ENCODE results near the gene IL4I1.

Gene IL4I1

GRCh38 chr19:49862391-49863253 is 34.1 kb downstream of the IL4I1 start:
- H3K27me3 ChIP-seq (ENCODE audit: insufficient read depth, low read depth): no peaks in the 10 kb centered on the region
- 0 out of 2 replicates have a peak, but pooled peaks cover 8% of the 10 kb centered on the region for H3K79me2 ChIP-seq (ENCODE audit: insufficient read depth, low read depth)
- H3K4me1 ChIP-seq (ENCODE audit: low read depth, poor library complexity, severe bottlenecking): peaks cover 10% of the 10 kb centered on the region
- H3K9ac ChIP-seq: no peak overlapping the region
- no peak overlapping the region for H3K4me3 ChIP-seq (IDR thresholded peaks at IDR 0.05; ENCODE audit: insufficient read depth, low read depth, low read length)
- H4K20me1 ChIP-seq (ENCODE audit: insufficient read depth): no peaks in the 10 kb centered on the region
- H3K36me3 ChIP-seq (ENCODE audit: insufficient read depth): peaks cover 5% of the 10 kb centered on the region; the same call in 1 of the 2 replicates
- no peak overlapping the region for H3K27ac ChIP-seq
- H3K4me2 ChIP-seq: no peak overlapping the region
- TF ChIP-seq CTCF (conservative IDR thresholded peaks at IDR 0.05; ENCODE audit: low read depth, low read length): no peak
- H2AFZ ChIP-seq (ENCODE audit: low read depth): no peak overlapping the region

- Histone ChIP-seq H3K9ac (no peak overlapping the region), H3K36me3 (ENCODE audit: insufficient read depth) (peaks cover 5% of the 10 kb centered on the region; the same call in 1 of the 2 replicates), H3K27ac (no peak overlapping the region), H3K4me3 (IDR thresholded peaks at IDR 0.05; ENCODE audit: insufficient read depth, low read depth, low read length) (no peak overlapping the region), H2AFZ (ENCODE audit: low read depth) (no peak overlapping the region), H3K4me2 (no peak overlapping the region), H3K27me3 (ENCODE audit: insufficient read depth, low read depth) (no peaks in the 10 kb centered on the region), H3K79me2 (ENCODE audit: insufficient read depth, low read depth) (0 out of 2 replicates have a peak, but pooled peaks cover 8% of the 10 kb centered on the region), H3K4me1 (ENCODE audit: low read depth, poor library complexity, severe bottlenecking) (peaks cover 9% of the 10 kb centered on the region), H4K20me1 (ENCODE audit: insufficient read depth) (no peaks in the 10 kb centered on the region)
- no peak for TF ChIP-seq CTCF (conservative IDR thresholded peaks at IDR 0.05; ENCODE audit: low read depth, low read length)
These were observed 34.9 kb downstream of the IL4I1 start for GRCh38 chr19:49861541-49862378.

GRCh38 chr19:49861107-49861506 is 35.6 kb downstream of the IL4I1 start:
- H3K4me1 ChIP-seq (ENCODE audit: low read depth, poor library complexity, severe bottlenecking): peaks cover 5% of the 10 kb centered on the region
- no peak overlapping the region for H3K4me3 ChIP-seq (IDR thresholded peaks at IDR 0.05; ENCODE audit: insufficient read depth, low read depth, low read length)
- no peak overlapping the region for H3K27ac ChIP-seq
- TF ChIP-seq CTCF (conservative IDR thresholded peaks at IDR 0.05; ENCODE audit: low read depth, low read length): no peak
- no peaks in the 10 kb centered on the region for H3K27me3 ChIP-seq (ENCODE audit: insufficient read depth, low read depth)
- no peak overlapping the region for H2AFZ ChIP-seq (ENCODE audit: low read depth)
- no peak overlapping the region for H3K4me2 ChIP-seq
- peaks cover 5% of the 10 kb centered on the region; the same call in 1 of the 2 replicates for H3K36me3 ChIP-seq (ENCODE audit: insufficient read depth)
- H3K79me2 ChIP-seq (ENCODE audit: insufficient read depth, low read depth): 0 out of 2 replicates have a peak, but pooled peaks cover 4% of the 10 kb centered on the region
- H4K20me1 ChIP-seq (ENCODE audit: insufficient read depth): no peaks in the 10 kb centered on the region
- no peak overlapping the region for H3K9ac ChIP-seq

- no peaks in the 10 kb centered on the region for H3K79me2 ChIP-seq (ENCODE audit: insufficient read depth, low read depth)
- peaks cover 5% of the 10 kb centered on the region; the same call in 1 of the 2 replicates for H3K36me3 ChIP-seq (ENCODE audit: insufficient read depth)
- no peak overlapping the region for H3K27ac ChIP-seq
- H3K4me1 ChIP-seq (ENCODE audit: low read depth, poor library complexity, severe bottlenecking): no peaks in the 10 kb centered on the region
- H3K9ac ChIP-seq: no peak overlapping the region
- no peaks in the 10 kb centered on the region for H3K27me3 ChIP-seq (ENCODE audit: insufficient read depth, low read depth)
- no peak overlapping the region for H2AFZ ChIP-seq (ENCODE audit: low read depth)
- no peak overlapping the region for H3K4me2 ChIP-seq
- H4K20me1 ChIP-seq (ENCODE audit: insufficient read depth): no peaks in the 10 kb centered on the region
- H3K4me3 ChIP-seq (IDR thresholded peaks at IDR 0.05; ENCODE audit: insufficient read depth, low read depth, low read length): no peak overlapping the region
- TF ChIP-seq CTCF (conservative IDR thresholded peaks at IDR 0.05; ENCODE audit: low read depth, low read length): no peak
These were observed 36.2 kb downstream of the IL4I1 start for GRCh38 chr19:49860336-49861102.

Data from KMS-11 (cell line).